LNCaP clone FGC (cell line): Measurements from ENCODE around the gene ZDHHC4.

Experiments used
- DNase-seq: peaks from one replicate; pipeline ENCODE4 v3.0.0-alpha.2; 2011; ENCODE audit warnings: low read depth
- H3K4me3 ChIP-seq: 2 replicates; pipeline ENCODE4 v1.5.1; 2011; ENCODE audit warnings: mild to moderate bottlenecking, low read depth, low read length, control low read depth
- CTCF ChIP-seq: IDR thresholded peaks from 2 replicates; pipeline ENCODE4 v1.5.1; 2012; ENCODE audit warnings: mild to moderate bottlenecking; ENCODE audit not compliant: control insufficient read depth, insufficient read depth; ENCODE audit errors: extremely low read depth

The ZDHHC4 gene

GRCh38 chr7:6533893-6534495 lies 43.3 kb upstream of the ZDHHC4 start:
- TF ChIP-seq CTCF = no peak
- DNase-seq = no peak
- no peak overlapping the region for H3K4me3 ChIP-seq

- TF ChIP-seq CTCF = no peak
Measured at GRCh38 chr7:6536262-6537260, 40.7 kb upstream of the ZDHHC4 start.

GRCh38 chr7:6542368-6542767 lies 34.9 kb upstream of the ZDHHC4 start:
- DNase-seq = no peak
- no peak overlapping the region for H3K4me3 ChIP-seq
- TF ChIP-seq CTCF = no peak

More at GRCh38 chr7:6536262-6537260, 40.7 kb upstream of the ZDHHC4 start:
- H3K4me3 ChIP-seq = no peak overlapping the region
- no peak for DNase-seq

GRCh38 chr7:6545398-6546126 lies 31.7 kb upstream of the ZDHHC4 start:
- TF ChIP-seq CTCF = no peak
- no peak overlapping the region for H3K4me3 ChIP-seq
- no peak for DNase-seq

- no peak for DNase-seq
- no peak for TF ChIP-seq CTCF
- no peak overlapping the region for H3K4me3 ChIP-seq
Measured at GRCh38 chr7:6546498-6547251, 30.6 kb upstream of the ZDHHC4 start.

GRCh38 chr7:6547400-6547799 lies 29.9 kb upstream of the ZDHHC4 start:
- TF ChIP-seq CTCF = no peak
- no peak for DNase-seq

More at GRCh38 chr7:6547400-6547799, 29.9 kb upstream of the ZDHHC4 start:
- no peak overlapping the region for H3K4me3 ChIP-seq
